ENCODE data around the gene TBC1D8.
"Not testable (repeated sequence)": the region's sequence is repeated elsewhere in the genome, so short reads cannot be mapped to it uniquely, and the experiment has no call there.

Gene TBC1D8

DNA sequence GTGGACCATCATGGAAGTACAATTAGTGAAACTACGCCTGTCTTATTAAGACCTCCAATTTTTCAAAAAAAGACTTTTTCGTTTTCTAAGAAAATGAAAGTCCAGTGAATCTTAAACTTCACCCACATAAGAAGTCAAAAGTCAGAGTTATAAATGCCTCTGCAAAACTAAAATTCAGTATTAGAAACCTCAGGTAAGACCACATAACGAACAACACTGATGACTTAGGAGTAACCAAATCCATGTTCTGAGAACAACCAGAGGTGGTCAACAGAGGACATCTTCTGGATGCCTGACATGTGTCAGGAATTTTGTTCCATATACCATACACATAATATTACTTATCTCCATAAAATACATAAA lies 86.7 kb downstream of the TBC1D8 start:
- no peak for DNase-seq (ENCODE audit: low read depth in 2 of 2)

DNA sequence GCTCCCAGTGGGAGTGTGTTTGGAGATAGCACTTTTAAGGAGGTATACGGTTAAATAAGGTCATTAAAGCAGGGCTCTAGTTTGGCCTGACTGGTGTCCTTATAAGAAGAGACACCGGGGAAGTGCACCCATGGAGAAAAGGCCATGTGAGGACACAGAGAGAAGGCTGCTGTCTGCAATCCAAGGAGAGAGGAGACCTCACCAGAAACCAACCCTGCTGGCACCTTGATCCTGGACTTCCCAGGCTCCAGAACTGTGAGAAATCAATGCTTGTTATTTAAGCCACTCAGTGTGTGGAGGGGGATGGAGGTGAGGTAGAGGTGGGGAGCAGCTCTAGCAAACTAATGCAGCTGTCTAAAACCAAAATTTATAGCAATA lies 87.1 kb downstream of the TBC1D8 start:
- no peak for DNase-seq (ENCODE audit: low read depth in 2 of 2)

DNA sequence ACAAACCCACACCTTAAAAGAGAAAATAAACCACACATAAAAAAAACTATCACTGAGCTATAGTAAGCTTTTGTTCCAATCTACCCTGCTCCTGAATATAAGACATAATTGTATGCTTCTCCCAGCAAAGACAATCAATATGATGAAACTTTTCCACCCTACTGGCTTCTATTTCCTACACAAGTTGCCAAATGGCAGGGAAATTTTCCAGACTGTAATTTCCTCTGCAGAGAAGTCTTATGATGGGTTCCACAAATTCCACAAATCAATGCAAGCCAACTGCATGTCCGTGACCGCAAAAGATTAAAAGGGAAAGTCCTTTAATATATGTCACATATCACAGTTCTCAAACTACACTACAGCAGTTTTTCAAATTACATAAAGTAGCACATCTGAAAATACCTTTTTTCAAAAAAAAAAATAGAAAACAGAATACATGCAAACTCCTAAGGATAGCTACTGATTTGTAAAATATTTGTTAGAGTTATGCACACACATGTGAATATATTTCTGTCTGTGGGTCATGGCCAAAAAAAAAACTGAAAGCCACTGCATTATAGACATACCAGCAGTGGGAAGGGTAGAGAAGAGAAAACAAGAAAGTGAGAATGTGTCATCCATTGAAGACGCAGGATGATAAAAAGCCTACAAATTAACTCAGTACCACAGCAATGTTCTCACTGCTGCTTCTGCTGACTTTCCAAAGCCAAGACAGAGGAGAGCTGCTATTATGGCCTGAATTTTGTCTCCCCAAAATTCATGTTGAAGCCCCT lies 87.6 kb downstream of the TBC1D8 start:
- no peak for DNase-seq (ENCODE audit: low read depth in 2 of 2)

DNA sequence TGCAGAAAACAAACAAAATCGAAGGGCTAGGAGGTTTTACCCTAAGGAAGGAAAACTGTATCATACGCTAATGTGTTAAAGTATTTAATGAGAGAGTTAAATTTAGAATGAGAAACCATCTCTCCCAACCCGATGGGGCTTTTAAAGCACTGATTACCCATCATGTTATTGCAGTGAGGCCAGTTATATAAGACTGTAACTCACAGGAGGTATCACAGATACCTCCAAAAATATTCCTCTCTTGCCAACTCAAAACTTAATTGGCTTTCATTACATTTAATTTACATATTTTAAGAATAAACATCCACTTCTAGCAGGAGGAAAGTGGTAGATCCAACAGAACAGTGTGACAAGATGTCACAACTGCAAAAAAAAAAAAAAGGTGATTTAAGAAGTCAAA lies 92.8 kb downstream of the TBC1D8 start:
- DNase-seq (ENCODE audit: low read depth in 2 of 2): no peak

DNA sequence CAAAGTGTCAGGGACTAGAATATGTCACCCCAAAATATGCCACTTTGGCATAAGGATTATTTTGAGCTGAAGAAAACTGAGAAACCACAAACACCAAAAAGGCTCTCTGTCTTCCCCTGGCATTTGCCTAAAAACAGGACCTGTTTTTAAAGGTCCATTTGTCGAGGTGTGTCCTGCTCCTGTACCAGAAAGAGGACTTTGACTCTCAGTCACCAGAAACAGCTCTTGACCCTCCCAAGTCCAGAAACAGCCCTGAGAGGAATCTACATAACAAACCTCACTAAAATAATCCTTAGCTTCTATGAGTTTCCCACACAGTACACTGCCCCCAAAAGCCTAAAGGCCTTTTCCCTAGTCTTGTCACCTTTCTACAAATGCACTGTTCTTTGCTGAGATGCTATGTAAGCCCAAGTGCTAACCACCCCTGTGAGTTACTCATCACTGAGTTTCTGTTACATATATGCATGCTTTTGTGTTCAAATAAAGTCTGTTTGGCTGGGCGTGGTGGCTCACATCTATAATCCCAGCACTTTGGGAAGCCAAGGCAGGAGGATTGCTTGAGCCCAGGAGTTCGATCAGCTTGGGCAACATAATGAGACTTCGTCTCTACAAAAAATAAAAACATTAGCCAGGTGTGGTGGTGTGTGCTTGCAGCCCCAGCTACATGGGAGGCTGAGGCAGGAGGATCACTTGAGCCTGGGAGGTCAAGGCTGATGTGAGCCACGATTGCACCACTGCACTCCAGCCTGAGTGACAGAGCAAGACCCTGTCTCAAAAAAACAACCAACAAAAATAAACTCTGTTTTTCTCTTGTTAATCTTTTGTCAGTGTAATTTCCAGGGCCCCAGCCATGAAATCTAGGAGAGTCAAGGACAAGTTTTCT lies 93.9 kb downstream of the TBC1D8 start:
- DNase-seq (ENCODE audit: low read depth in 2 of 2): no peak

DNA sequence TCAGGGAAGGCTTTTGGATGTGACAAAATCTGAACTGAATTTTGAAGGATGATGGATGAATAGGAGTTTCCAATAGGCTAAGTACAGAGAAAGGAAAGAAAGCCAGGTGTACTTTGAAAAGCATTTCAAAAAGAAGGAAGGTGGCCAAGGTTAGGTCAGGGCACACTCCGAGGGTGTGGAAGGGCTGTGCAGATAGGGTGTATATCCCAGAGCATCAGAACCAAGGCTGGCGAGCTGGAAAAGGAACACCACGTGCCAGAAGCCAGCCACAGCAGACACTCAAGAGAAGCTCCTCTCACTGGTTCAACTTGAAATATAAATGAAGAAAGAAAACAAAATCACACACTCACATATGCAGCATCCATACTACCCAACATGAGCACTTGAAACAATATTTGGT lies 98.1 kb downstream of the TBC1D8 start:
- no peak for DNase-seq (ENCODE audit: low read depth in 2 of 2)

DNA sequence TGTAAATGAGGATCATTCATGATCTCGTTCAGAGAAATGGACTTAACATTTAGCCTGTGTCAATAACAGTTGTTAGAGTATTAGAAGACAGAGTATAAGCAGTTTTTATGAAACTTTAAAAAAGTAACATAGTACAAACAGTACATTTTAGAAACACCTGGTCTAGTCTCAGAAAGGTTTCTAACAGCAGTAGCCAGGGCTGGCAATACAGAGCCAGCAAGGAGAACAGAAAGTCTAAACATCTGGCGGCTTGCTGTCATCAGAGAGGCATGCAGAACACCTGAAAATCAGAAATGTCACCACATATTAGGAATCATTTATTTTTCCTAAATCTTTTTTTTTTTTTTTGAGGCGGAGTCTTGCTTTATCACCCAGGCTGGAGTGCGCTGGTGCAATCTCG lies 99.0 kb downstream of the TBC1D8 start:
- no peak for DNase-seq (ENCODE audit: low read depth in 2 of 2)

DNA sequence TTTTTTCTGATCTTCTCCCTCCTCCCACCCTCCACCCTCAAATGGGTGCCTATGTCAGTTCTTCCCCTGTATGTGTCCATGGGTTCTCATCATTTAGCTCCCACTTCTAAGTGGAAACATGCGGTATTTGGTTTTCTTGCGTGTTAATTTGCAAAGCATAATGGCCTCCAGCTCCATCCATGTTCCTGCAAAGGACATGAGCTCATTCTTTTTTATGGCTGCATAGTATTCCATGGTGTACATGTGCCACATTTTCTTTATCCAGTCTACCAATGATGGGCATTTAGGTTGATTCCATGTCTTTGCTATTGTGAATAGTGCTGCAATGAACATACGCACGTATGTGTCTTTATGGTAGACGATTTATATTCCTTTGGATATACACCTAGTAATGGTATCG lies 100.3 kb downstream of the TBC1D8 start:
- DNase-seq (ENCODE audit: low read depth in 2 of 2): not testable (repeated sequence)

DNA sequence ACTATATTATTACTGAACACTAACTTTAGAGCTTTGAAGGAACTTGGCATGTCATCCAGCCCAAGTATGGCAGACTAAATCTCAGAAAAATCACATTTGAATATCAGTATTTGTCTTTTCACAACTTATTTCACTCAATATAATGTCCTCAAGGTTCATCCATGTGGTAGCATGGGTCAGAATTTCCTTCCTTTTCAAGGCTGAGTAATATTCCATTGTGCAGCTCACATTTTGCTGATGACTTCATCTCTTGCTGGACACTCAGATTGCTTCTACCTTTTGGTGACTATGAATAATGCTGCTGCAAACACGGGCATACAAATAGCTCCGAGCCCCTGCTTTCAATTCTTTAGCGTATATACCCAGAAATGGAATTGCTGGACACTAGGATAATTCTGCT lies 102.4 kb downstream of the TBC1D8 start:
- no peak for DNase-seq (ENCODE audit: low read depth in 2 of 2)

DNA sequence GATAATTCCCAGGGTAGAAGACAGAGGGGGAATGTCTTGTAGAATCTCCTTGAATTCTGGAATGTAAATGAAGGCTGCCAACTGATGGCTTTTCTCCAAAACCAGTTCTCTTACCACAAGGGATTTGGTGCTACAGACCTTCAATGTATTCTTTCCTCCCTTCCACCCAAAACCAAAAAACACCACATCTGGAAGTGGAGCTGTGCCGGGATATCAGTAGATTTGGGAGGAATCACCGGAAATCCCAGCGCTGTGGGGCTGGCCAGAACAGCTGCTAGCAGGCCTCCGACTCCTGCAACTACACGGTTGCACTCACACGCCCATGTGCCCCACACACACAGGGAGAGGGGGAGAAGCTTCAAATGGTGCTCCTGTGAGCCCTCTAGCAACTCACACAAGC lies 103.4 kb downstream of the TBC1D8 start:
- no peak for DNase-seq (ENCODE audit: low read depth in 2 of 2)

DNA sequence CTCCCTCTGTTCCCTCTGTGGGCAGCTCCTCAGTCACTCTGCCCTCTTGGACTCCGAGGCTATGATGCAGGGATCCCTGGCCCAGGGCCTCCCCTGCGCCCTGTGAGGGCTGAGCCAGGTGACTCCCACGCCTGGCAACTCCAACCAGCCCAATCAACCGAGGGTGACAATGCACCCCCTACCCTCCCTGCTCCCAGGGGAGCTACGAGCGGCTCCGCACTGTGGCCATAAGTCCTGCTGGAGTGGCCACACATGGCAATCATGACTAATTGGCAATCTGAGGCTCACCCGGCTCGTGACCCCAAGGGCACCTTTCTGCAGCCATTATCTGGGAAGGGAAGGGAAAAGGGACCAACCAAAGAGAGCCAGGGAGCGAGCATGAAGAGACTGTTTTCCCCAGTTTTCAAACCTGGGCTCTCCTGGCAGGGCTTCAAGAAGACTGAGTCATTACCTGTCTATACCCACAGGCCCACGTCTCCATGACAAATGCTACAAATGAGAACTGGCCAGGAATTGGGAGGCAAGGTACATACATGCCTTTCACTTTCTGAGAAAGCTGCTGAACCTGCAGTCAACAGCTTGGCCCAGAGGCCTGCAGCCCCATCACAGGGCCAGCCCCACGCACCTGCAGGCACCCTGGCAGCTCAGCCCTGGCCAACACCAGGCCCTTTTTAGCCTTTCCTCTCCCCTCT lies 104.0 kb downstream of the TBC1D8 start:
- DNase-seq (ENCODE audit: low read depth in 2 of 2): no peak

DNA sequence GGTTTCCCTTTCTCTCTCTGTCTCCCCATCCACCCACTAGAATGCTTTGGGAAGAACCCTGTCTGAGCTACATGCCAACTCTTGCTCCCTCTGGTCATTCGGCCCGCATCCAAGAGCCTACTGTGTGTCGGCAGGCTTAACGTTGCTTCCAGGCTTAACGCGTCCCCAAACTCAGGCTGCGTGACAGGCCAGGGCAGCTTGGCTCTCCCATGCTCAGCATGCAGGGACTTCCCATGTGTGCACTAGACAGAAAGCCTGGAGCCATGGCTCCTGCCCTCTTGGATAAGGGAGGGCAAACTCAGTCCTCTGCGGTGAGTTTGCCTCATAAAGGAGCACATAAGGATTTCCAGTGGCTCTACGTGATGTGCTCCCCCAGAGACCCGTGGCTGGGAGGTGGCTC lies 105.9 kb downstream of the TBC1D8 start:
- no peak for DNase-seq (ENCODE audit: low read depth in 2 of 2)

DNA sequence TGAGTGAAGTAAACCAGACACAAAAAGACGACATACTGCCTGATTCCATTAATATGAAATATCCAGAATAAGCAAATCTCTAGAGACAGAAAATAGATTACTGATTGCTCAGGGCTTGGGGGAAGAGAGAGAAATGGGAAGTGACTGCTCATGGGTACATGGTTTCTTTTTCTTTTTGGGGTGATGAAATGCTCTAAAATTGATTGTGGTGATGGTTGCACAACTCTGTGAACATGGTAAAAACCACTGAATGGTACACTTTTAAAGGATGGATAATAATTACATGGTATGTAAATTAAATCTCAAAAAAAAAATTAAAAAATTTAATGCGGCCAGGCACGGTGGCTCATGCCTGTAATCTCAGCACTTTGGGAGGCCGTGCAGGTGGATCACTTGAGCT lies 109.8 kb downstream of the TBC1D8 start:
- DNase-seq (ENCODE audit: low read depth in 2 of 2): no peak

DNA sequence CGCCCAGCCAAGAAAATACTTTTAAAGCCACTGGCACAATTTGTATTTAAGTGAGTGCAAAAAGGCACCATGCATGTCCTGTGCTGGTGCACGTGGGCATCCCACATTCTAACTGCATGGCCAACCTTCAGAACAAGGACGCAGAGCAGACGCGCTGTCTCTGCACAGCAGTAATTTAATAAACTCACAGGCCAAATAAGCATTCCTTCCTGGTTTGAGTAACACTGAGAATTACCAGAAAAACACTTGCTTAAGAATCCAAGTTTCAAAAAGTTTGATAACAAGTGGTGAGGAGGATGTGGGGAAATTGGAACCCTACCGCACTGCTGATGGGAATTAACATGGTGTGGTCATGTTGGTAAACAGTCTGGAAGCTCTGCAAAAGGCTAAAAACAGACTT lies 110.4 kb downstream of the TBC1D8 start:
- DNase-seq (ENCODE audit: low read depth in 2 of 2): no peak

DNA sequence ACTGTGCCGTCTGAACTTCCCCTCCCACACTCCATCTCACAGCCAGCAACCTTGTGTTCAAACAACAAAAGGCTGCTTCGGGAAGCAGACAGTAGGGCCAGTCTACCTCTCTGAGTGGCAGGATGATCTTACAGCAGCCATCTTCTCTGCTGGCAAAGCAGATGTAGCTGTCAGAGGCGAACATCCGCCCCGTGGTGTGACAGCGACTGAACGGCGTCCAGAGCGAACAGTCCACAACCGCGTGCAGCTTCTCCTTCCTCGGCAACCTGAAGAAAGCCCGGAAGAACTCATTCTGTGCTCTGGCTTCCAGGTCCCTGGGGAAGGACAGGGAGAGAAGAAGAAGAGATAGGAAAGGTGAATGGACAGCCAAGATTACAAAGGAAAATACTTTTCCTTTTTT lies 111.1 kb downstream of the TBC1D8 start:
- no peak for DNase-seq (ENCODE audit: low read depth in 2 of 2)

DNA sequence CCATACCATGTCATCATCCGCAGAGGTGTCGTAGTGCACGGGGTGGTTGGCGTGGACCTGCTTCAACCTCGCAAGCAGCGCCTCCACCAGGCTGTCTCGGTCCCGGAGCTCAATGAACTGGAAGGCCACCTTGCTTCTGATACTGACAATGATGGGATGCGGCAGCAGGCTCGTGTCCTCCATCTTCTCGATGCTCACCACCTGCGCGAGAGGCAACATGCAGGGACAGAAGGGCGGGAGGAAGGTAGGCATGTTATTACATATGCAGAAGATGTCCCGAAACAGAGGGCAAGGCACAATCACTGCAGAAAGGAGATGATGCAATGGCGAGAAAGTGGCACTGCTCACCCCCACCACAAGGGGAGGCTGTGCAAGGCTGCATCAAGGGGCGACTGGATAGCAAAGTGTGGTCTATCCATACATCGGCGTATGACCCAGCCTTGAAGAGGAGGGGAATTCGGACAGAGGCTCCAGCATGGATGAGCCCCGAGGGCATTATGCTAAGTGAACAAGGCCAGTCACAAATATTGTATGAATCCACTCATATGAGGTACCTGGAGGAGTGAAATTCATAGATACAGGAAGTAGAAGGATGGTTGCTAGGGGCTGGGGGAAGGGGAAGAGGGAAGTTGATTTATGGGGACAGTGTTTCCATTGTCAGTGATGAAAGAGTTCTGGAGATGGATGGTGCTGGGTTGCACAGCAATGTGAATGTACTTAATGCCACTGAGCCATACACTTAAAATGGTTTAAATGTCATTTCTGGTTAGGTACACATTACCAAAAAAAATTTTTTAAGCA lies 112.5 kb downstream of the TBC1D8 start:
- DNase-seq (ENCODE audit: low read depth in 2 of 2): no peak

DNA sequence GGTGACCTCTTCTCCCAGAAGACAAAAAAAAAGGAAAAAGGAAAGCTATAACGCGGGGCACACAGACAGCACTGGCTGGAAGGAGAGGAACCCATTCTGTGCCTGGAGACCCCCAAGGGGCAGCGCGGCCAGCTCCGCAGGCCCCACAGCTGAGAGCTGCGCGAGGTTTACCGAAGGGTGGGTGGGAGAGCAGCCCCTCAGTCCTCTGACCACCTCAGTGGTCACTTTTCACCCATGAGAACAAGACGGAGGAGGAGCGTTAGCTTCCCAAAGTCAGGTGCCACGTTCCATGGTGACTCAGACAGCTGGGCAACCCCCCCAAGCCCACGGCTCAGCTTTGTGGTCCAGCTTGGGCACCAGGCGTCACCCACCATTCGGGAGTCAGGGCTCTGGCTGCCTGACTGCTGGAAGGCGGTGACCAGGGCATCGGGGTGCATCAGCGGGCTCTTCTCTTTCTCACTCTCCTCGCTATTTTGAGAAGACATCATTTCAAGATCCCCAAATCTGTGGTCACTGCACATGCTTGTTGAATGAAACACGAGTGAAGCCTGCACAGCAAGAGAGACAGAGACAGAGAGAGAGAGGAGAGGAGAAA lies 113.9 kb downstream of the TBC1D8 start:
- DNase-seq (ENCODE audit: low read depth in 2 of 2): no peak

DNA sequence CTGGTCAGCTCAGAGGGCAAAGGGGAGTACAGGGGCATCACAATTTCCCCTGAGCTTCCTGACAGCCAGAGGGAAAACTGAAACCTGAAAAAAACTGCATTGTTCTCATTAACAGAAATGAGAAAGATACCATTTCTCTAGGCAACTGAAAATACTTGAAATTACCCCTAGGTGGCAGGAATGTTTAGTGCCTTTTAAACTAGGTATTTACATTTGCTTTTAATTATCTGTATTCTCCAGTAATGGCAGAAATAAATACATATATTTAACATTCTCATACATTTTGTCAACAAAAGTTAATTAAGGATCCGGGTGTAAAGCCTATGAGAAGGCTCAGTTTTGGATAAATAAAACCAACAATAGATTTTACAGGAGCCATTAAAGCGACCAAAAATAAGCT lies 114.6 kb downstream of the TBC1D8 start:
- no peak for DNase-seq (ENCODE audit: low read depth in 2 of 2)

DNA sequence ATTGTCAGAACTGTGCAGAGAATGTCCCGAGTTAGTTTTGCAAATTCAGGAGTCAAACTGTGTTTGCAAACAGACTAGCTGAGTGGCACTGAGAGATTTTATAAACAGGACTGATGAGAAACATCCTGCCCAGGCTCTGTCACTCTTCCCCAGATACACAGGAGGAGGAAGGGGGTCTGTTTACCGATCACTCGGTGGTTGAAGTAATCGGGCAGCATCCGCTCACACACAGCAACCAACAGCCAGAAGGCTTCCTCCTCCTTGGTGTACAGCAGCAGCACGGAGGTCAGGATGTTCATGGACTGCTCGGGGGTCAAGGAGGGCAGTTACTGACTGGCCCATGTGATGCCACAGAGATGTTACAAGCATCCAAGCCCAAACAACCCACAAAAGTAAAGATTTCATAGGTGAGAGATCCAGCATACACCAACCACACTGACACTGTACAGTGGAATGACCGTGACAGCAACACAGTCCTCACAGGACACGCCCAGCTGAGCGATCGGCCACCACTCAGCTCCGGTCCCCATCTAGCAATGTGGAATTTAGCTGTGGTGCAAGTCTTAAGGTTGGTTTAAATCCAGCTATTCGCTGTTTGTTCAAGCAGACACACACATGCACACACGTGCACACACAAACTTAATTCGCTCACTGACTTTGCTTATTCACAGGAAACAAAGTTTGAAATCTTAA lies 119.0 kb downstream of the TBC1D8 start:
- DNase-seq (ENCODE audit: low read depth in 2 of 2): no peak

DNA sequence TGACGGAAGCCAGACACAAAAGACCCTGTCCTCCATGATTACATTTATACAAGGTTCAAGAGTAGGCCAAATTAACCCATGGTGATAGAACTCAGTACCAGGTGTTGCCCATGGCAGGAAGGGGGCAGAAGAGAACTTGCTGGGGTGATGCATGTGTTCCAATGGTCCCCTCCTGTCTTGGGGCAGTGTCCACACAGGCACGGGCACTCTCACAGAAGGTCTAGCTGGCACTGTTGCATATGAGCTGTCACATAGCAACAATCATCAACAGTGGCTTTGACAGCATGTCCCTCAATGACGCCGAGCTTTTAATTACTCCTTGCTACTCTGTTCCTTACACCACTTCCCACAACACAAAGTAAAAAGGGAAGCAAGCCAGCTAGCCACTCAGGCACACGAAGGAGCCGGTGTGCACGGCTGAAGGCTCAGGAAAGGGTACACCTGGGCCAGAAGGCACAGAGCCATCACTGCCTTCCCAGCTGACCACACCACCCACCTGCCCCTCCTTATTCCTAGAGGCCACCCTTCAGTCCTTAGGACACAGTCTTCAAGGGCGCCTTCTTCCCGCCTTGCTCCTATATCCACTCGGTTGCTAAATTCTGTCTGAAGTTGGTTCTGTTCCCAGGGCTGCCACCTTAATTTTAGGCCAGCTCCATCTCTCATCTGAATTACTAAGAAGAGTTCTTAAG lies 120.2 kb downstream of the TBC1D8 start:
- DNase-seq (ENCODE audit: low read depth in 2 of 2): no peak
